RWPE1 (cell line): ENCODE results near the gene SMIM8.

Experiments
- CTCF ChIA-PET: fragments of 350-600 bp; sonication (Branson Sonifier 250); formaldehyde crosslinking; extraction: SDS; loops from one replicate; lab custom pipeline; 2021; lab: Yijun Ruan, JAX
- POLR2A ChIA-PET: fragments of 400-600 bp; formaldehyde crosslinking; extraction: SDS; loops from one replicate; lab custom pipeline; 2020; ENCODE audit warnings: antibody characterized with exemption; ENCODE audit not compliant: low non-redundant PET; lab: Yijun Ruan, JAX
- DNase-seq: peaks from one replicate; pipeline ENCODE4 v3.0.0; 2012; ENCODE audit warnings: low spot score
- H3K27ac ChIP-seq: fragments of 450-650 bp; 2 replicates; pipeline ENCODE4 v1.5.1; 2017
- CTCF ChIP-seq: fragments of 450-650 bp; conservative IDR thresholded peaks from 2 replicates; pipeline ENCODE4 v1.5.1; 2017; ENCODE audit warnings: low read depth, mild to moderate bottlenecking

SMIM8 gene

GRCh38 chr6:87333591-87334181 lies 11.3 kb downstream of the SMIM8 start:
- POLR2A ChIA-PET, result interaction anchor here (0.5 kb wide), 1 partner anchor 279 kb away, joined by 3 read pairs; no protein-coding TSS in a partner anchor
- CTCF ChIA-PET, result no interaction called here
- TF ChIP-seq CTCF, result no peak

GRCh38 chr6:87334683-87335082 lies 12.3 kb downstream of the SMIM8 start:
- POLR2A ChIA-PET, result no interaction called here
- H3K27ac ChIP-seq, result no peak overlapping the region
- DNase-seq, result no peak
- CTCF ChIA-PET, result no interaction called here
- TF ChIP-seq CTCF, result no peak

More at GRCh38 chr6:87333591-87334181, 11.3 kb downstream of the SMIM8 start:
- H3K27ac ChIP-seq, result no peak overlapping the region
- no peak for DNase-seq

- POLR2A ChIA-PET, result no interaction called here
- CTCF ChIA-PET, result no interaction called here
Measured at GRCh38 chr6:87336367-87336766, 14.0 kb downstream of the SMIM8 start.

DNA sequence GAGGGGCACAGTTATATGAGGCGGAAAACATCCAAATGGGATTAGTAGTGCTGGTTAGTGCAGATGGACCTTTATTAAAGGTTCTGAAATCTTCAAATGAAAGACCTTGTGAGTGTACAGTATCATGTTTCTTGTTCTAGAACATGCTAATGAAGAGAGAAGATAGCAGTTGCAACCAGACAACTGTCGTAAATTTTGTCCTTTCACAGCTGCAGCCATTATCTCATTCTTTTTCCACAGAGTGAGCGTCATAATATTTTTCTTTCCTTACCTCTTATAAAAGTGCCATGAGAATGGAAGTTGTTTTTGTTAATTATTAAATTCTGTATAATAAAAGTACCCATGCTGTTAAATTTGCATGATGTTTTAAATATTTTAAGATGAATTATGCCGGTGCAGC lies 17.8 kb downstream of the SMIM8 start:
- H3K27ac ChIP-seq, result no peak overlapping the region
- no peak for DNase-seq
- POLR2A ChIA-PET, result no interaction called here
- CTCF ChIA-PET, result interaction anchor here (0.6 to 1.4 kb wide), 2 partner anchors 17 to 22 kb away, joined by 3 read pairs; no protein-coding TSS in a partner anchor
- TF ChIP-seq CTCF, result no peak

More at GRCh38 chr6:87336367-87336766, 14.0 kb downstream of the SMIM8 start:
- H3K27ac ChIP-seq, result no peak overlapping the region
- no peak for DNase-seq
- no peak for TF ChIP-seq CTCF

DNA sequence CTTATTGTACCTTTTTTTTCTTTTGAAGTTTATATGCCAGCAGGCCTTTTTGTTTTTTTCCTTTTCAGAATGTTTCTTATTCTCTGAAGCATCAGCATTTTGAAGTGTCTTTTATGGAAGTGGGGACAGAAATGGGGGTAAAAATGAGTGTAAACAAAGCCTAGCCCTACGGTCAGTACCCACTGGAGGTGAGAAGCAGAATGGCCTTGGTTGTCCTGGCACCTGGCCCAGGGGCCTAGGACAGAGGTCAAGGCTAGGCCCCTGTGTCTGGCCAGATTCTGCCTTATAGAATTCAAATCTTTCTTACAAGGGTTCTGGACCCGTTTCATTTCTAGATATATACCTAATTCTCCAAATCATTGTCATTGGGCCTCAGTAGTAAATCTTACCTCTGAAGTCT lies 18.8 kb downstream of the SMIM8 start:
- ChIA-PET CTCF (no interaction called here), POLR2A (no interaction called here)
- H3K27ac ChIP-seq, result no peak overlapping the region
- TF ChIP-seq CTCF, result no peak
- no peak for DNase-seq

DNA sequence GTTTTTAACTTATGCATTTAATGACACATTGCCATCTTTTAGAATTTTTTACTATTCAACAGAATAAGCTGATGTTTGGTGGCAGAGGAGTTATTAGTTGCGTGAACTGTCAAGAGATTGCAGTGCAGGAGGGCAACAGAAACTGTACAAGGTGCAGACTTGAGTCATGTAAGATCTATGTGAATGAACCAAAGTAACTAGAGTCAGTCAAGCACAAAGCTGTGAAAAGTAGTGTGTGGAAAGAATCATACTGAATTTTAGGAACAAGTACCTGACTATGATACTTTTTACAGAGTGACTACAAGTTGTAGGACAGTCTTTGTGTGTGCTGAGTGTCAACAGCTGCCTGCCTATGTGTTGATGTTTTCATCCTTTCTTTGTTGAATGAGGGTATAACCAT lies 19.5 kb downstream of the SMIM8 start:
- CTCF ChIA-PET, result no interaction called here

More for the DNA sequence above, 19.5 kb downstream of the SMIM8 start:
- POLR2A ChIA-PET, result no interaction called here
- DNase-seq, result no peak
- H3K27ac ChIP-seq, result no peak overlapping the region
- TF ChIP-seq CTCF, result no peak
